ENCODE results near the gene MAGI3.
"Not testable (repeated sequence)": the region's sequence is repeated elsewhere in the genome, so short reads cannot be mapped to it uniquely, and the experiment has no call there.

MAGI3 gene

DNA sequence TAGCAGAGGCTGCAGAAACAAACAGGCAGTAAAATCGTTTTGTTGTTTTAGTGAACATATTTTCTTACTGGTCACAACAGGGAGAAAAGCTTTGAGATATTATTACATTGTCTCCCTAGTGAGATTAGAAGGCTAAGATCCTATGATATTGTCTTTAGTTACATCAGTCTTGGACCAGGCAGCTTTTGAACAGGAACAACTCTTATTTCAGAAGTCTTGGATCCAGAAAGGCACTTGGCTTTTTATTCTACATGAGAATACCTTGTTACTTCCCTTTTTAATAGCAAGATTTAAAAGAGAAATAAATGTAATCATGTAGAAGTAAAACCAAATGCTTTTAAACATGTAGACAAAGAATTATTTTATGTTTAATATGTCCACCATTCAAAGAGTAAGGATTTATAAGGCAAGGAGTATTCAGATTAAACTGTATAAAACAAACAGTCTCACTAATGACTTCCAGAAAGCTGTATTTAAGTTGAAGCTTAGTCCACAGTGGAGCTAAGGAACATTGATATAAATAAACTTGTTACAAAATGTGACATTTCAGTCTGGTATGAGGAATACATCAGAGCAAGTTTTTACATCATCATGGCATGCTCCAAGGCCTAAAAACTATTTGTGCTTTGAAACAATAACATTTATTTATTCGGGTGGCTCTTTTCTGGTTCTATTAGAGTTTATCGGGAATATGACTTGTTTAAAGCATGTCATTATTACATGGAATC is 296.7 kb downstream of the MAGI3 start:
- no peak for DNase-seq (ENCODE audit: low read depth, low spot score)

DNA sequence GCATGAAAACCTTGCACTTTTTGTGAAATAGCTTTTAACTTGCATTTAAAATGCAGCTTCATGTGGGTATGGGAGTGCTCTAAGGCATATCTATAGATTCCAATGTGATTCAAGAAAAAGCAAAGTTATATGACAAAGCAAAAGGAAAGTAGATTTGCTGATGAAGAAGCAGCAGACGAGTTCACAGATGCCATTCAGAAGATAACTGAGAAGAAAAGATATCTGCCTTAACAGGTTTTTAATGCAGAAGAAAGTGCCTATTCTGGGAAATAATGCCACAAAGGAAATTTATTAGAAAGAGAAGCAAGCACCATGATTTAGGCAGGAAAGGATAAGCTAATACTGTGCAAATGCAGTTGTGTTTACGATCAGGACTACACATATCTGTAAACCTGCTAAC is 300.9 kb downstream of the MAGI3 start:
- DNase-seq (ENCODE audit: low read depth, low spot score) = no peak

GRCh38 chr1:113692342-113692741 is 302.0 kb downstream of the MAGI3 start:
- DNase-seq (ENCODE audit: low read depth, low spot score) = no peak

DNA sequence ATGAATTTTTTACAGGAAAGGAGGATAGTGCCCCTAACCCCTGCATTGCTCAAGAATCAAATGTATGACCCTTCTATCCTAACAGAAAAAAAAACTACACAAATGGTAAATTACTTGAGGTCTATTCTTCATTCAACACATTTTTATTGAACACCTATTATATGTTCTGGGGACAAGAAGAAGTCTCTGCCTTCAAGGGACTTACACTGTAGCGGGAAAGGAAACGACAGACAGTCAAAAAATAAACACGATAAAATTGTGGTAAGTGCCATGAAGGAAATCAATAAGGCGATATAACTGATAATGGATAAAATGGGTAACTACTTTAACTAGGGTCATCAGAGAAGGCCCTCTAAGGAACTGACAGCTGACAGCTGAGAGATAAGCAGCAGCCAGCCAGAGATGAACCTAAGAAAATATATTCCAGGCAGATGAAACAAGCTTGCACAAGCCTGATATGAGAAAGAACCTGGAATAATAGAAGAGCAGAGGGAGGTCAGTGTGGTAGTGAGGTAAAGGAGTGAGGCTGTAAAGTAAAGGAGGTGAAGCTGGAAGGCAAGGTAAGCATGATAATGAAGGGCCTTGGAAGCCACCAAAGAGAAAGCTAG is 302.6 kb downstream of the MAGI3 start:
- DNase-seq (ENCODE audit: low read depth, low spot score) = no peak

DNA sequence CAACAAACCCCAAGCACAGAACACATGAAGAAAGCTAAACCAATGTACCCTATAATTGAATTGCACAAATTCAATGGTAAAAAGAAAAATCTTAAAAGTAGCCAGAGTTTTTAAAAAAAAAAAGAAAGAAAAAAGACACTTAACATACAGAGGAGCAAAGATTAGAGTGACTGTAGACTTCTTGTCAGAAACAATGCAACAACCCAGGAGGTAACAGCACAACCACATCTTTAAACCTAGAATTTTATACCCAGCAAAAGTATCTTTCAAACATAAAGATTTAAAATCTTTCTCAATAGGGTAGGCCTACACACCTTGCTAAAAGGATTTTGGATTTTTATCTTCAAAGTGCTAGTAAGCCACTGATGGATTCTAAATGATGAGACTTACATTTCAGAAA is 304.6 kb downstream of the MAGI3 start:
- no peak for DNase-seq (ENCODE audit: low read depth, low spot score)

- peak; percentile 29 for DNase-seq (ENCODE audit: low read depth, low spot score)
Measured at GRCh38 chr1:113701429-113701828, 311.1 kb downstream of the MAGI3 start.

GRCh38 chr1:113714606-113715269 is 324.4 kb downstream of the MAGI3 start:
- no peak for DNase-seq (ENCODE audit: low read depth, low spot score)

DNA sequence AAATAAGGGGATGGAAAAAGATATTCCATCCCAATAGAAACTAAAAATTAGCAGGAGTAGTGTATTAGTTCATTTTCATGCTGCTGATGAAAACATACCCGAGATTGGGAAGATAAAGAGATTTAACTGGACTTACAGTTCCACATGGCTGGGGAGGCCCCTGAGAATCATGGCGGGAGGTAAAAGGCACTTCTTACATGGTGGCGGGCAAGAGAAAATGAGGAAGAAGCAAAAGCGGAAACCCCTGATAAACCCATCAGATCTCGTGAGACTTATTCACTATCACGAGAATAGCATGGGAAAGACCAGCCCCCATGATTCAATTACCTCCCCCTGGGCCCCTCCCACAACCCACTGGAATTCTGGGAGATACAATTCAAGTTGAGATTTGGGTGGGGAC is 327.2 kb downstream of the MAGI3 start:
- not testable (repeated sequence) for DNase-seq (ENCODE audit: low read depth, low spot score)

GRCh38 chr1:113718621-113719020 is 328.3 kb downstream of the MAGI3 start:
- not testable (repeated sequence) for DNase-seq (ENCODE audit: low read depth, low spot score)

- DNase-seq (ENCODE audit: low read depth, low spot score) = no peak
Measured at GRCh38 chr1:113721010-113721409, 330.7 kb downstream of the MAGI3 start.

DNA sequence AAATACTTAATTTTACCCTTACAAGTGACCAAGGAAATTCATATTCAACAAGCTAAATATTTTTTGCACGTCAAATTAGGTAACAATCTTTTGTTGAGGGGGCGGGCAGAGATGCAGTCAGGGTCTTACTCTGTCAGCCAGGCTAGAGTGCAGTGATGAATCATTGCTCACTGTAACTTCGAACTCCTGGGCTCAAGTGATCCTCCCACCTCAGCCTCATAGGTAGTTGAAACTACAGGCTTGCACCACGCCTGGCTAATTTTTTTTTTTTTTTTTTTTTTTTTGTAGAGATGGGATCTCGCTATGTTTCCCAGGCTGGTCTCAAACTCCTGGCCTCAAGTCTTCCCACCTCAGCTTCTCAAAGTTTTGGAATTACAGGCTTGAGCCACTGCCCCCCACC is 342.5 kb downstream of the MAGI3 start:
- no peak for DNase-seq (ENCODE audit: low read depth, low spot score)

DNA sequence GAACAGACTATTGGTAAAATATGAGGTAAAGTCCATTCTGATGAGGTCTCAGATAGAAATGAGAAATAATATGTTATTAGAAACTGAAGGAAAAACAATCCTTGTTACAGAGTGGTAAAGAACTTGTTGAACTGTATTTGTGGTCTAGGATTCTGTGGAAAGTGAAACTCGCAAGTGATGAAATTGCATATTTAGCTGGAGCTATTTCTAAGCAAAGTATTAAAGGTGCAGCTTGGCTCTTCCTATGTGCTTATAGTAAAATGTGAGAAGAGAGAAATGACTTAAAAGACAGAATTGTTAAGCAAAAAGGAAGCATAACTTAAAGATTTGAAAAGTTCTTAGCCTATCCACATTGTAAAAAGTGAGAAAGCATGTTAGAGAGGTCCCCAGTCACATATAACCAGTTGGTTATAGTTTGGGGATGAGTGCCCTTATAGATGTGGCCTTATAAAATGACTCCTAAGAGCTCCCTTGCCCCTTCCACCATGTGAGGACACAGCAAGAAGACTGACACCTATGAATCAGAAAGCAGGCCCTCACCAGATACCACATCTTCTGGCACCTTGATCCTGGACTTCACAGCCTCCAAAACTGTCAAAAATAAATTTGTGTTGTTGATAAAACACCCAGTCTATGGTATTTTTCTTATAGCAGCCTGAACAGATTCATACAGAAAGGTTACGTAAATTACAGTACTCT is 344.2 kb downstream of the MAGI3 start:
- DNase-seq (ENCODE audit: low read depth, low spot score) = no peak

All from brain pericyte (primary cell).